Measurements from ENCODE around the gene OSBPL8. TPM values are rescaled to one million over a fixed set of nuclear protein-coding genes. Genes with fewer than 3 reads are reported as not detected.

Gene OSBPL8
- total RNA-seq, 2 donors from 2014 or later = 65.5 to 78.9 TPM

DNA sequence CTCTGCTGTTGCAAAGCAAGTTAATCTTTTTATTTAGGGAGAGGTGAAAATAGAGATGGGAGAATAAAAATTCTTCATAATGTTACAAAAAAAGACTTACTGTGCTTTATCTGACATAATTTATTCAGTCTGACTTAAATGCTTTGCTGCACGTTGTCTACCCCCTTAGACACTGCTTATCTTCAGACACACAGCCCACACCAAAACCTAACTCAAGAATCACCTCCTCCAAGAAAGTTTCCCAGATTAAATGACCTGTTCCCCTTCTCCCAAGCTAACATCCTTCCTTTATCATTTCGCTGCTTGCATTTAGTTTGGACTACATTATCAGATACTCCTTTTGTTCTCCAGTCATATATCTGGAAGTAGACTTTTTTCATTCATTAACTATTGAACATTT, 3.8 kb downstream of the OSBPL8 start:
- no peak overlapping the region for H3K4me3 ChIP-seq
- H3K27me3 ChIP-seq (replicated peaks; ENCODE audit: insufficient read depth) = no peaks in the 10 kb centered on the region
- no peaks in the 10 kb centered on the region for H3K36me3 ChIP-seq
- ATAC-seq (ENCODE audit: insufficient number of reproducible peaks, low FRiP score, low read depth) (no peak), DNase-seq (ENCODE audit: low spot score) (no peak)
- TF ChIP-seq CTCF (IDR thresholded peaks at IDR 0.05) = no peak
- H3K9me3 ChIP-seq = no peaks in the 10 kb centered on the region
- H3K4me1 ChIP-seq (ENCODE audit: control insufficient read depth in 1 of 2, low read depth in 2 of 2) = peaks cover 22 to 39% of the 10 kb centered on the region in 2 donors
- H3K27ac ChIP-seq = no peak overlapping the region

- H3K27me3 ChIP-seq (replicated peaks; ENCODE audit: insufficient read depth) = no peaks in the 10 kb centered on the region
- DNase-seq (ENCODE audit: low spot score) (no peak), ATAC-seq (ENCODE audit: insufficient number of reproducible peaks, low FRiP score, low read depth) (no peak)
- H3K4me3 ChIP-seq = no peak overlapping the region
- no peak for TF ChIP-seq CTCF (IDR thresholded peaks at IDR 0.05)
- peaks cover 24 to 39% of the 10 kb centered on the region in 2 donors for H3K4me1 ChIP-seq (ENCODE audit: control insufficient read depth in 1 of 2, low read depth in 2 of 2)
- H3K9me3 ChIP-seq = no peaks in the 10 kb centered on the region
- H3K36me3 ChIP-seq = no peaks in the 10 kb centered on the region
- no peak overlapping the region for H3K27ac ChIP-seq
Measured at GRCh38 chr12:76555231-76555767, 4.3 kb downstream of the OSBPL8 start.

DNA sequence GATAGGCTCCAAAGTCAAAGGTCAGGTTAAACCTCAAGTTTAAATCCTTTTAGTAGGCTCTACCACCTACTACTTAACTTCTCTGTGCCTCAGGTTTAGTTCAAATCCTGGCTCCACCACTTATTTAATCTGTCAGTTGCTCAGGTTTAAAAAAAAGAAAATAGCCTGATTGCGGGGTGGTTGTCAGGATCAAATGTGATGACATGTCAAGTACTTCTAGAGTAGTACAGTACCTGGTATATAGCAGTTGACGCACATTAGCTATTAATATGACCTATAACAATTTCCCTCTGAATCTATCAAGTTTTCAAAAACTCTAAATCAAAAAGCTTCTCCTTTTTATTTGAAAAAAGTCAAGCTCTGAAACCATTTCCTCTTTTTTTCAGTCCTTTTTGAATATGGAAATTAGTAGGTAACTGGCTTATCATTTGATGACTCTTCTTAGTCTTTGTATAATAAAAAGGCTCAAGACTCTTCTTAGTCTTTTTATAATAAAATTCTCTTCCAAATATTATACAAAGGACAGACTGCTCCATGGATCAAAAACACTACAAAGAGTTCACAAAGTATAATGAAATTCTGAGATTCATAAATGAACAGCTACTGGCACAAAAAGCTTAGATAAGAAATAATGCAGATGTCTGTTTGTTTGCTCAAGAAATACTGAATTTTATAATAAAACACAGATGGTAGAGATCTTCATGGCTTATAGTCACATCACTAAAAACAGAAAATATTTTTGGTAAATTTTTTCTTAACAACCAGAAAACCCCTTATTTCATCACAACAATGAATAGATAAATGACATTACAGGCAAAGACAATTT, 5.0 kb downstream of the OSBPL8 start:
- no peak for DNase-seq (ENCODE audit: low spot score)
- no peak for ATAC-seq (ENCODE audit: insufficient number of reproducible peaks, low FRiP score, low read depth)
- no peaks in the 10 kb centered on the region for H3K9me3 ChIP-seq
- TF ChIP-seq CTCF (IDR thresholded peaks at IDR 0.05) = no peak
- H3K27me3 ChIP-seq (replicated peaks; ENCODE audit: insufficient read depth) = no peaks in the 10 kb centered on the region
- peaks cover 24 to 39% of the 10 kb centered on the region in 2 donors for H3K4me1 ChIP-seq (ENCODE audit: control insufficient read depth in 1 of 2, low read depth in 2 of 2)
- H3K27ac ChIP-seq = no peak overlapping the region
- H3K4me3 ChIP-seq = no peak overlapping the region
- no peaks in the 10 kb centered on the region for H3K36me3 ChIP-seq

DNA sequence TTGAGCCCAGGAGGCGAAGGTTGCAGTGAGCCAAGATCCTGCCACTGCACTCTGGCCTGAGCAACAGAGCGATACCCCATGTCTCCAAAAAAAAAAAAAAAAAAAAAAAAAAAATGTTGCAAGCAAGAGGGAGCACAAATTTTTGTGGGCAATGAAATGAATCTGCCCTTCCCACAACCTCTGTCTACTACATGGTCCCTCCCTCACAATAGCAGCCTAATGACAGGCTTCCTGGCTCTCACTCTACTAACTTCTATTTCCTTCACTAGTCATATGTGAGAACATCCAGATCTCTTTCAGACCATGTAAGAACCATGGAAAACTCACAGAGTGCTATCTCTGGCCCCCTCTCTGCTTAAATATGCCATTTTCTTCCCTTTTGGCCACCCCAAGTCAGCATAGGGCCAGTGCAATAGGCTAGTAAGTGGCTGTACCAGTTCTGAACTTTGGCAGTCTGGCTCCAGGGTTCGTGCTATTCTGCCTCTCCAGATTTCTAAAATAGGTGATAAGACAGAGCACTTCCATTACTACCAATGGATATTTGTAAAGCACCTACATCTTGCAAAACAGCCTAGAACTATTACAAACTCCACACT, 7.1 kb downstream of the OSBPL8 start:
- no peak for TF ChIP-seq CTCF (IDR thresholded peaks at IDR 0.05)
- DNase-seq (ENCODE audit: low spot score) = no peak
- Histone ChIP-seq H3K27me3 (replicated peaks; ENCODE audit: insufficient read depth) (no peaks in the 10 kb centered on the region), H3K36me3 (no peaks in the 10 kb centered on the region), H3K27ac (no peak overlapping the region), H3K9me3 (no peaks in the 10 kb centered on the region), H3K4me1 (ENCODE audit: control insufficient read depth in 1 of 2, low read depth in 2 of 2) (peaks cover 29 to 50% of the 10 kb centered on the region in 2 donors), H3K4me3 (no peak overlapping the region)
- ATAC-seq (ENCODE audit: insufficient number of reproducible peaks, low FRiP score, low read depth) = no peak

GRCh38 chr12:76551482-76551888, 8.1 kb downstream of the OSBPL8 start:
- no peak for ATAC-seq (ENCODE audit: insufficient number of reproducible peaks, low FRiP score, low read depth)

More at GRCh38 chr12:76551482-76551888, 8.1 kb downstream of the OSBPL8 start:
- no peaks in the 10 kb centered on the region for H3K27me3 ChIP-seq (replicated peaks; ENCODE audit: insufficient read depth)
- DNase-seq (ENCODE audit: low spot score) = no peak
- no peaks in the 10 kb centered on the region for H3K9me3 ChIP-seq
- no peak overlapping the region for H3K27ac ChIP-seq
- H3K4me1 ChIP-seq (ENCODE audit: control insufficient read depth in 1 of 2, low read depth in 2 of 2) = peaks cover 37 to 42% of the 10 kb centered on the region in 2 donors
- no peak overlapping the region for H3K4me3 ChIP-seq
- no peak for TF ChIP-seq CTCF (IDR thresholded peaks at IDR 0.05)
- H3K36me3 ChIP-seq = no peaks in the 10 kb centered on the region
